A549 (cell line): ENCODE data around the gene HACD1.

Source experiments
- CTCF ChIP-seq: fragments of >200 bp; sonication (Bioruptor Twin); formaldehyde crosslinking; IDR thresholded peaks from 3 replicates; pipeline ENCODE4 v1.5.1; 2016
- RCOR1 ChIP-seq: fragments of 150-350 bp; IDR thresholded peaks from 2 replicates; pipeline ENCODE4 v1.6.1; 2014; ENCODE audit warnings: antibody characterized with exemption, low read length, low read depth

- TF ChIP-seq CTCF (no peak), RCOR1 (no peak)
Measured at GRCh38 chr10:17640331-17640816, 23.2 kb upstream of the HACD1 start.
